ENCODE results near the gene SMARCC2.
A peak's percentile ranks its signal among the peaks of the same experiment; 100 is the strongest.

Gene SMARCC2

GRCh38 chr12:56231184-56231582, 41.9 kb upstream of the SMARCC2 start:
- Mint-ChIP-seq H3K27ac (peak overlapping the region in 2 of 3 experiments; percentile 59 to 96), H3K36me3 (ENCODE audit: low read depth) (peaks cover 6% of the 10 kb centered on the region), H3K27me3 (ENCODE audit: low read depth) (peaks cover 4% of the 10 kb centered on the region), H3K4me1 (no peaks in the 10 kb centered on the region), H3K4me3 (peak overlapping the region in 1 of 3 experiments; percentile 64), H3K9me3 (no peaks in the 10 kb centered on the region)
- no peak for TF ChIP-seq CTCF (IDR thresholded peaks at IDR 0.05; ENCODE audit: unreplicated experiment in 3 of 3)

GRCh38 chr12:56230432-56231183, 41.3 kb upstream of the SMARCC2 start:
- peak overlapping the region; percentile 59 to 96 (median 93) for H3K27ac Mint-ChIP-seq
- peak overlapping the region in 2 of 3 experiments; percentile 44 to 64 for H3K4me3 Mint-ChIP-seq
- no peaks in the 10 kb centered on the region for H3K9me3 Mint-ChIP-seq
- no peaks in the 10 kb centered on the region for H3K4me1 Mint-ChIP-seq
- no peak for TF ChIP-seq CTCF (IDR thresholded peaks at IDR 0.05; ENCODE audit: unreplicated experiment in 3 of 3)
- H3K36me3 Mint-ChIP-seq (ENCODE audit: low read depth): peaks cover 7% of the 10 kb centered on the region
- peaks cover 4% of the 10 kb centered on the region for H3K27me3 Mint-ChIP-seq (ENCODE audit: low read depth)

DNA sequence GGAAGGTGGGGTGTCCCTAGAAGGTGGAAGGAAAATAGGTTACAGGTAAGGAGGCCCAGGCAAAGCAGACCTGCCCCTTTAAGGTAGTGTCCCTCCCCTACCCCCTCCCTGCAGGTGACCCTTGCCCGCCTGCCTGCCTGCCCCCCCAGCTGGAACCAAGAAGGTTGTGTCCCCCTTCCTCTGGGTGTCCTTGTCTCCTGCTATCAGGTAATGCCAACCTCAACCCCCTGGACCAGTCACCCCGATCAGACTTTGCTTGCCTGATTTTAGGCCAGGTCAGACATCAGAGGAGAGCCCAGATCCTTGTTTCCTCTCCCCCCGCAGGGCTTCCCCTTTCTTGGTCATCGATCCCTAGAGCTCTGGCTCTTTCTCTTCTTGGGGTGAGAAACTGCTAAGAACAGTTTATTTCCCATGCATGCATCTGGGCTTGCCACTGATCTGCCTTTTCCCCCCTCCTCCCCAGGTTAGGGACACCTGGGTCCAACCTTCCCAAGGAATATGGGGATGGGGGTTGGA, 40.7 kb upstream of the SMARCC2 start, which contains the start of gene SLC39A5:
Gene SLC39A5 (plus strand): TSS at position 136 of the 516 bp plus-strand sequence. CDS start 1,224 bp downstream, outside the sequence.
- peaks cover 2% of the 10 kb centered on the region for H3K27me3 Mint-ChIP-seq (ENCODE audit: low read depth)
- no peaks in the 10 kb centered on the region for H3K9me3 Mint-ChIP-seq
- TF ChIP-seq CTCF (IDR thresholded peaks at IDR 0.05; ENCODE audit: unreplicated experiment in 3 of 3): no peak
- peaks cover 7% of the 10 kb centered on the region for H3K36me3 Mint-ChIP-seq (ENCODE audit: low read depth)
- H3K4me3 Mint-ChIP-seq: peak within 1 kb of the TSS in 2 of 3 experiments; percentile 44 to 64
- H3K4me1 Mint-ChIP-seq: peaks cover 5% of the 10 kb centered on the region
- H3K27ac Mint-ChIP-seq: peak within 1 kb of the TSS; percentile 59 to 96 (median 93)

GRCh38 chr12:56229082-56229481, 39.8 kb upstream of the SMARCC2 start:
- H3K36me3 Mint-ChIP-seq (ENCODE audit: low read depth): peaks cover 7% of the 10 kb centered on the region
- H3K4me1 Mint-ChIP-seq: peaks cover 10% of the 10 kb centered on the region
- H3K9me3 Mint-ChIP-seq: no peaks in the 10 kb centered on the region
- no peak overlapping the region for H3K4me3 Mint-ChIP-seq
- TF ChIP-seq CTCF (IDR thresholded peaks at IDR 0.05; ENCODE audit: unreplicated experiment in 3 of 3): no peak
- no peaks in the 10 kb centered on the region for H3K27me3 Mint-ChIP-seq (ENCODE audit: low read depth)
- H3K27ac Mint-ChIP-seq: peak overlapping the region in 1 of 3 experiments; percentile 96

DNA sequence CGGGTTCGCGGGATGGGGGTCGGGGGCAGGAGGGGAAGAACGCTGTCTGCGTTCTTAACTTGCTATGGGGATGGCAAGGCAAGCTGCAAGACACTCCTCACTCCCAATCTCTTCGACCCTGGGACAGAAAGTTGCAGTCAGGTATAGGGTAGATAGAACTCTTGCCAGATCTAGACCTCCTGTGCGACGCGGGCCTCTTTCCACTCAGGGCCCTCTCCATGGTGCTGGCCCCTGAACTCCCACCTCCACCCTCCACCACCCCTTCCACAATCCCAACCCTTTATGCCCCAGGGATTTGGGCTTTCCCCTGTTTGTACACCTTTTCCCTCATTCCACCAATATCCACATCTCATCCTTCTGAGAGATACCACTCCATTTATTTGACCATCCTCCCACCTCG, 35.7 kb upstream of the SMARCC2 start:
- H3K36me3 Mint-ChIP-seq (ENCODE audit: low read depth): peaks cover 7% of the 10 kb centered on the region
- no peak for TF ChIP-seq CTCF (IDR thresholded peaks at IDR 0.05; ENCODE audit: unreplicated experiment in 3 of 3)
- H3K4me3 Mint-ChIP-seq: peak overlapping the region; percentile 79 to 86 (median 83)
- H3K4me1 Mint-ChIP-seq: peaks cover 39% of the 10 kb centered on the region
- no peaks in the 10 kb centered on the region for H3K27me3 Mint-ChIP-seq (ENCODE audit: low read depth)
- H3K9me3 Mint-ChIP-seq: no peaks in the 10 kb centered on the region
- H3K27ac Mint-ChIP-seq: peak overlapping the region; percentile 12 to 100 (median 100)
